DMS53 treated with DMSO at 0.1 percent for 48 hours (cell line): ENCODE data around the gene RAB37.

Source experiments
- DNase-seq: peaks from one replicate; lab custom pipeline; 2025; ENCODE audit not compliant: unreplicated experiment; lab: John Stamatoyannopoulos, UW

Gene RAB37

DNA sequence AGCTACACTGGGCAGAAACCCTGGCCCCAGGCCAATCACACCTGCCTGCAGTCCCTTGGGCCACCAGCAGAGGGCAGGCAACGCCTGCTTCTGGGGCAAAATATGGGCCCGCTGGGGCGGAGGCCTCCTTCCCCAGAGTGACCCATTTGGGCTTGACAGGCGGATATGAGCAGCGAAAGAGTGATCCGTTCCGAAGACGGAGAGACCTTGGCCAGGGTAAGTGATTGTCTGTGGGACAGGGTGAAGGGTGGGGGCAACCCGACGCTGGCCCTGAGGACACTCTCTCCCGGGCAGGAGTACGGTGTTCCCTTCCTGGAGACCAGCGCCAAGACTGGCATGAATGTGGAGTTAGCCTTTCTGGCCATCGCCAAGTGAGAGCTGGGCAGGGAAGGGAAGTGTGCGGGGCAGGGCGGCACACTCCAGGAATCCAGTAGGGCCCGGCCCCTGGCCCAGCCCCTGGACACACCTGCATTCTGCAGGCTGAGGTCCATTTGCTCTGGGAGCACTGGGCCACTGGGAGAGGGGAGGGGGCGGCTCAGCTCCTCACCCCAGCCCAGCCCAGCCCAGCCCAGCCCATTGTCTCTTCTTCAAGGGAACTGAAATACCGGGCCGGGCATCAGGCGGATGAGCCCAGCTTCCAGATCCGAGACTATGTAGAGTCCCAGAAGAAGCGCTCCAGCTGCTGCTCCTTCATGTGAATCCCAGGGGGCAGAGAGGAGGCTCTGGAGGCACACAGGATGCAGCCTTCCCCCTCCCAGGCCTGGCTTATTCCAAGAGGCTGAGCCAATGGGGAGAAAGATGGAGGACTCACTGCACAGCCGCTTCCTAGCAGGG lies 7.9 kb downstream of the RAB37 start:
- DNase-seq = peak; percentile 60

GRCh38 chr17:74745548-74746177 lies 8.6 kb downstream of the RAB37 start:
- no peak for DNase-seq

GRCh38 chr17:74746376-74746775 lies 9.3 kb downstream of the RAB37 start:
- DNase-seq = no peak

GRCh38 chr17:74746922-74747321 lies 9.9 kb downstream of the RAB37 start:
- DNase-seq = no peak

DNA sequence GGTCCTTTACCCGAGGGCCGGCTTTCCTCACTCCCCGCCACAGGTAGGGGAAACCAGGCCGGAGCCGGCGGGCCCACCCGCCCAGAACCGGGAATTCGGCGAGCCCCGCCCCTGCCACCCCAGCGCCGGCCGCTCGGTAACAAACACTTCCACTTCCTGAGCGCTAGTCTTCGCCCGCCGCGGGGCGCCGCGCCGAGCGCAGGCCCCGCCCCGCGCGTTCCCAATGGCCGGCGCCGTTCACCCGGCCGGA lies 11.1 kb downstream of the RAB37 start:
- no peak for DNase-seq

DNA sequence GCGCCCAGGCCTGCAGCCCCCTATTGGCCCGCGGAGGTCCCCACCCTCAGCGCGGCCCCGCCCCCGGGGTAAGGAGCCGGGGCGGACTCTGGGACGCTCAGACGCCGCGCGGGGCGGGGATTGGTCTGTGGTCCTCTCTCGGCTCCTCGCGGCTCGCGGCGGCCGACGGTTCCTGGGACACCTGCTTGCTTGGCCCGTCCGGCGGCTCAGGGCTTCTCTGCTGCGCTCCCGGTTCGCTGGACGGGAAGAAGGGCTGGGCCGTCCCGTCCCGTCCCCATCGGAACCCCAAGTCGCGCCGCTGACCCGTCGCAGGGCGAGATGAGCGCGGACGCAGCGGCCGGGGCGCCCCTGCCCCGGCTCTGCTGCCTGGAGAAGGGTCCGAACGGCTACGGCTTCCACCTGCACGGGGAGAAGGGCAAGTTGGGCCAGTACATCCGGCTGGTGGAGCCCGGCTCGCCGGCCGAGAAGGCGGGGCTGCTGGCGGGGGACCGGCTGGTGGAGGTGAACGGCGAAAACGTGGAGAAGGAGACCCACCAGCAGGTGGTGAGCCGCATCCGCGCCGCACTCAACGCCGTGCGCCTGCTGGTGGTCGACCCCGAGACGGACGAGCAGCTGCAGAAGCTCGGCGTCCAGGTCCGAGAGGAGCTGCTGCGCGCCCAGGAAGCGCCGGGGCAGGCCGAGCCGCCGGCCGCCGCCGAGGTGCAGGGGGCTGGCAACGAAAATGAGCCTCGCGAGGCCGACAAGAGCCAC lies 11.6 kb downstream of the RAB37 start, which contains the start of gene NHERF1:
Gene NHERF1 (plus strand): TSS at position 100 of the 750 bp plus-strand sequence. CDS start 219 bp downstream, at position 319.
- DNase-seq = peak; percentile 93

DNA sequence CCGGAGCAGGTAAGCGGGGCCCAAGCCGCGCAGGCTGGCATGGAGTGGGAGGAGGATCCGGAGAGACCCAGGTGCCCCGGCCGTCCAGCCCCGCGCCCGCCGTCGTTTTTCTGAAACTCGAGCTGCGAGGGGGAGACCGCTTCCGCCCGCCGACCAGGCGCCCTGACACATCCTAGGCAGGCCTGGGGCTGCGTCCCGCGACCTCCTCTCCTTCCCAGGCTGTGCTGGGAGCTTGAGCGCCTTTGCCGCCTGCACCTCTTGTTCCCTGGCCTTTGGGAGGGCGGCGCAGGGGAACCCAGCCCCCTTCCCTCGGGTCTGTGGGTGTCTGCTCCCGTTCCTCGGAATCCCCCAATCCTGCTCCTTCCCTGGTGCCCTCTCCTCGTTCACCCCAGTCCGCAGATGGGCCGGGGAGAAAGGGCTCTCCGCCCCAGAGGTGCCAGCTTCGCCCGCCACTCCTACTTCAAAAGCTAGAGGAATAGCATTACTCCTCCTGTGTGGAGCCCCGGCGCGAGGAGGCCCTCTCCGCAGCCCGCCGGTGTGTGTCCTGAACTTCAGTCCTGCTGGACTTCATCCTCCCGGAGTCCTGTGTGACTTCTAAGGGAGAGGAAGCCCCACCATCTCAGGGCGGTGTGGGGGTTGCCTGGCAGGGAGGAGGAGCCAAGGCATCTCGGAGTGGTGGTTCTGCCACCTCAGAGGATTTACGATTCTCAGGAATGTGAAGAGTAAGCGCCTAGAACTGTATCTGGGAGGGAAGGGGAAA lies 12.4 kb downstream of the RAB37 start:
- DNase-seq = no peak

GRCh38 chr17:74750039-74750326 lies 12.9 kb downstream of the RAB37 start:
- DNase-seq = no peak

- no peak for DNase-seq
These were observed 13.4 kb downstream of the RAB37 start for GRCh38 chr17:74750327-74751069.

GRCh38 chr17:74752415-74752814 lies 15.4 kb downstream of the RAB37 start:
- DNase-seq = no peak

GRCh38 chr17:74752822-74753401 lies 15.9 kb downstream of the RAB37 start:
- DNase-seq = no peak

- DNase-seq = no peak
These were observed 17.8 kb downstream of the RAB37 start for GRCh38 chr17:74754832-74755231.

DNA sequence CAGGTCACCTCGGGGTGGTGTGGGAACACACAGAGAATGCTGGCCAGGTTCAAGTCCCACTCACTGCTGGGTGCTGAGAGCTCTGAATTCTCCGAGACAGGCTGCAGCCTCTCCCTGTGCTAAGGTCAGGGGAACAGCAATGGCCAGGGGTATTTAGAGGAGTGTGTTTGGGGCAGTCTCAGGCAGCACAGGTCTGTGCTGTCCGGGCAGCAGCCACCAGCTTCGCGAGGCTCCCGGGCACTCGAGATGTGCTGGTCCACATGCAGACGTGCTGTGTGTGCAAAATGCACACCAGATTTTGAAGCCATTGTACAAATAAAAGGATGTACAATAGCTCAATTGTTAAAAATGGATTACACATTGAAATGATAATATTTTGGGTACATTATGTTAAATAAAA lies 18.5 kb downstream of the RAB37 start:
- no peak for DNase-seq

GRCh38 chr17:74756891-74757290 lies 19.8 kb downstream of the RAB37 start:
- DNase-seq = no peak

DNA sequence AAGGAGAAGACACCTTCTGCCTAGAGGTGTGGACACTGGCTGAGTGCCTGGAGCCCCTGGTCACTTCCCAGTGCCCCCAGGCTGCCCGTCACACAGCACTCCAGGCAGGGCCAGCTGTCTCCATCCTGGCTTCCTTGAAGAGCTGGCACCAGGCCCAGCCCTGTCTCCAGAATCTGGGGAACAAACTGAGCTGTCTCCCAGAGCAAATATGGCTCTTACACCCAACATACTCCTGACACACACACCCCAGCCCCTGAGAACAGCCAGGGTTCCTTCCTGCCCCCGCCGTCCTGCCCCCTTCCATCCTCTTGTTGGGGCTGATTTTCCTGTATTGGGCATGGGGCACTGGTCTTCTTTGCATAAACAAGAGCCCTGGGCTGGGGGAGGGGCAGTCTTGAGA lies 20.4 kb downstream of the RAB37 start:
- no peak for DNase-seq

GRCh38 chr17:74757931-74758847 lies 21.1 kb downstream of the RAB37 start:
- no peak for DNase-seq

GRCh38 chr17:74758848-74759168 lies 21.8 kb downstream of the RAB37 start:
- no peak for DNase-seq

DNA sequence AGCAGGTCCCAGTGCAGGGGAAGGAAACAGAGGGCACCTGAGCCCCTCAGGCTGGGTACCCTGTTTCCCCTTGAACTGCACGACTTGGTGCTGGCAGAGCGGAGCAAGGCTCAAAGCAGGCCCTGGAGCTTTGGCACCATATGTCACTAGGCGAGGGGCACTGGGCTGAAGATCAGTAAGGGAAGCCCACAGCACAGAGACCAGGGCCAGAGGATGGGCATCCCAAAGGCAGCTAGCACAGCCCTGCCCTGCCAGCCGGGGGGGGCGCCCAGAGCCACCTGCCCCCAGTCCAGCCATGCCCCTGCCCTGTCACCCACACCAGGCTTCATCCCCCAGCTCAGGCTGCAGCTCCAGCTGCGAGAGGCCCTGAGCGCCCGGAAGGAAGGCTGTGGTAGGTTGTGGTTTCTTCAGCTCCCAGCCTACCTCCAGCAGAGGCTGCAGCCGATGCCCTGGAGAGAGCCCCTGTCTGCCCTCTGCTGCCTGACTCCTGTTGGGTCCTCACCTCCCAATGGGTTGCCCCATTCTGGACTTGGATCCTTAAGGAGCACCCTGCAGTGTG lies 22.3 kb downstream of the RAB37 start:
- DNase-seq = no peak

- DNase-seq = no peak
These were observed 22.9 kb downstream of the RAB37 start for GRCh38 chr17:74759941-74760340.
